Ascending aorta (tissue), 2 donors: Measurements from ENCODE around the gene SAP30L. TPM values are rescaled to one million over a fixed set of nuclear protein-coding genes. Genes with fewer than 3 reads are reported as not detected.

ENCODE experiments used
- DNase-seq, 2 donors: peaks; one replicate each; pipeline ENCODE4 v3.0.0-alpha.2; 2019; ENCODE audit warnings: low spot score in 2 of 2
- H3K27ac ChIP-seq, 2 donors: fragments of 200-600 bp; sonication (generic); one replicate each; pipeline ENCODE4 v1.5.1; 2016 to 2017; ENCODE audit warnings: mild to moderate bottlenecking in 1 of 2
- H3K27me3 ChIP-seq: fragments of 200-600 bp; sonication (generic); one replicate; pipeline ENCODE4 v1.5.1; 2017
- H3K36me3 ChIP-seq, 2 donors: fragments of 200-600 bp; sonication (generic); one replicate each; pipeline ENCODE4 v1.5.1; 2016
- H3K4me1 ChIP-seq, 2 donors: fragments of 200-600 bp; sonication (generic); one replicate each; pipeline ENCODE4 v1.5.1; 2016 to 2017; ENCODE audit warnings: mild to moderate bottlenecking in 1 of 2
- H3K4me3 ChIP-seq, 2 donors: fragments of 200-600 bp; sonication (generic); one replicate each; pipeline ENCODE4 v1.5.1; 2016 to 2017; ENCODE audit warnings: mild to moderate bottlenecking in 1 of 2
- H3K9me3 ChIP-seq, 2 donors: fragments of 200-600 bp; sonication (generic); one replicate each; pipeline ENCODE4 v1.5.1; 2016
- CTCF ChIP-seq, 3 experiments: fragments of 200-600 bp in 2 of 3; fragments of 450-650 bp in 1 of 3; sonication (generic) in 2 of 3; IDR thresholded peaks; one replicate each; pipeline ENCODE4 v1.5.1; 2016 to 2019; ENCODE audit warnings: antibody characterized with exemption in 3 of 3, mild to moderate bottlenecking in 1 of 3, moderate library complexity in 1 of 3
- intact Hi-C: fragments of 100-400 bp; cut with DNase I; formaldehyde crosslinking; loops from one replicate; pipeline ENCODE4 v1.15.1; 2023
- total RNA-seq: library from RNA; depleted of rRNA; stranded (reverse); fragments of >200 nt; gene quantifications from one replicate; pipeline ENCODE4 v1.1.0, GENCODE V29; 2016

Gene SAP30L
- total RNA-seq, 1 donor from 2014 or later = 36.5 TPM

DNA sequence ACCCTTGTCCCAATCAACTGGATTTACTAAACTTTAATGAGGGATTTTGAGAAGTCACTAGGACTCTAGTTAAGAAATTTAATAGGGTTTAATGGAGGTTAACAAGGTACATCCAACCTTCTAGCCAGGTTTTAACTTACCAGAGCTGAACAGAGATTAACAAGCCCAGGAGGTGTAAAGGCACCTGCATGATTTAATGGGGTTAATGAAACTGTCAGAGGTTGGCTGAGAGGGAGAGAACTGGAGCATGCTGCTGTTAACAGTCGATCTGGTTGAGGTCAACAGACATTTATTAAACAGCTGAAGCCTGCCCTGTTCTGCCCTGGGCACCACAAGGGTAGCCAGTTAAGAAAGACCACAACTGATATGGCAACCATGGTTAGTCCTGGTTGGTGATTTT, 18.6 kb downstream of the SAP30L start:
- no peak overlapping the region for H3K4me3 ChIP-seq
- H3K36me3 ChIP-seq = peaks cover 0 to 12% of the 10 kb centered on the region in 2 donors
- DNase-seq = no peak
- intact Hi-C loops = no loop called here
- H3K27me3 ChIP-seq = peaks cover 2% of the 10 kb centered on the region
- H3K4me1 ChIP-seq = no peaks in the 10 kb centered on the region
- no peaks in the 10 kb centered on the region for H3K9me3 ChIP-seq
- TF ChIP-seq CTCF (IDR thresholded peaks at IDR 0.05) = no peak
- no peak overlapping the region for H3K27ac ChIP-seq

GRCh38 chr5:154465169-154465568, 19.4 kb downstream of the SAP30L start:
- TF ChIP-seq CTCF (IDR thresholded peaks at IDR 0.05) = no peak
- no peak overlapping the region for H3K27ac ChIP-seq
- no peaks in the 10 kb centered on the region for H3K4me1 ChIP-seq
- H3K9me3 ChIP-seq = no peaks in the 10 kb centered on the region
- H3K36me3 ChIP-seq = peaks cover 0 to 4% of the 10 kb centered on the region in 2 donors
- no peak overlapping the region for H3K4me3 ChIP-seq
- intact Hi-C loops = no loop called here
- DNase-seq = no peak
- H3K27me3 ChIP-seq = peaks cover 2% of the 10 kb centered on the region

- H3K36me3 ChIP-seq = peaks cover 0 to 2% of the 10 kb centered on the region in 2 donors
- no peaks in the 10 kb centered on the region for H3K9me3 ChIP-seq
- TF ChIP-seq CTCF (IDR thresholded peaks at IDR 0.05) = no peak
- peaks cover 3% of the 10 kb centered on the region for H3K27me3 ChIP-seq
- no peak overlapping the region for H3K4me3 ChIP-seq
- no peak for DNase-seq
- H3K4me1 ChIP-seq = no peaks in the 10 kb centered on the region
- H3K27ac ChIP-seq = no peak overlapping the region
- intact Hi-C loops = loop anchor here (2.0 kb wide), 1 partner anchor 145 kb away; no protein-coding TSS in a partner anchor
Measured at GRCh38 chr5:154466147-154466546, 20.4 kb downstream of the SAP30L start.

DNA sequence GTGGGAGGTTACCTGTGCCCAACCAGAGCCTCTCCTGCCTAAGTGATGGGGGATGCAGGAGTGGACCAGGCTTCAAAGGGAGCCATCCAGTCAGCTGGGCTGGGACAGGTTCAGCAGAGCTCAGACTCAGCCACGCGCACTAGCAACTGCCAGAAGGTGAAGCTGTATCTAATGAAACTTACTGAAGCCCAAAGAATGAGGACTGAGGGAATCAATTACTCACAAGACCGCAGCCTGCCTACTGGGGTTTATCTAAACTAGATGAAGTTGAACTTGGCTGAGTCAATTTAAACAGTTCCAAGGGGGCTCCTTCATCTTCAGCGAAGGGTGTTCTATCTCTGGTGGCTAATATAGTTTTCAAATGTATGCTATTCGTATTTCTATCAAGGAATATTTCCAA, 20.9 kb downstream of the SAP30L start:
- Histone ChIP-seq H3K4me3 (no peak overlapping the region), H3K36me3 (no peaks in the 10 kb centered on the region), H3K27me3 (peaks cover 8% of the 10 kb centered on the region), H3K4me1 (no peaks in the 10 kb centered on the region), H3K9me3 (no peaks in the 10 kb centered on the region), H3K27ac (no peak overlapping the region)
- intact Hi-C loops = loop anchor here (2.0 kb wide), 1 partner anchor 144 kb away; no protein-coding TSS in a partner anchor
- no peak for TF ChIP-seq CTCF (IDR thresholded peaks at IDR 0.05)
- no peak for DNase-seq

DNA sequence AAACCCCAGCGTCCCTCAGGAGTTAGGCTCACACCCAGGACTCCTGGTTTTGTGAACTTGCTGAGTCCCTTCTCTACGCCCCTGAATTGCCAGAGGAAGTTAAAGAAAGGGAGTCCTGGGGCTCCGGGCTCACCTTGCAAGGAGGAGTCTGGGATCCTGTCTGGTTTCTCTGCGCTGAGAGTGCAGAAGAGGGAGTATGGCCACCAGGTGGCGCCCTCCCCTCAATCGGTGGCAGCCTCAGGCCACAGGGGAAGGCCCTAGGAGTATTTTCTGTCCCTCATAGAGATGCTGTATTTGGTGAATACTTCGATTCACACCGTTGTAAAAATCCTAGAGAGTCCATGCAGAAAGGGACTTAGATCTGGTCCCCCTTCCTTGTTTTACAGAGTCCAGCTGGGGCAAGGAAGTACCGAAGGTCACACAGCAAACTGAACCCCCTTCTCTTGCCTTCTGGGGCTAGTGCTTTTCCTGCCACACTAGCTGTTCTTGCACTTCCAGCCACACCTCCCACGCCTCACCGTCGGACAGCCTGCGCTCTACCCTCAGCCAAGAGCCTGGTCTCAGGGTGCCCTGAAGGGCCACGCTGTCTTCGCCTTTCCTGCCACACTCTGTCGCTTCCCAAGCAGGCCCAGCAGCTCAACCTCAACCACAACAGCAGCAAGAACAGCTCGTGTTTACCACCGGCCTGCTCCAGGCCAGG, 22.0 kb downstream of the SAP30L start:
- TF ChIP-seq CTCF (IDR thresholded peaks at IDR 0.05) = peak; percentile 56 to 88 (median 88)

More for the DNA sequence above, 22.0 kb downstream of the SAP30L start:
- peak in 1 of 2 donors; percentile 80 for DNase-seq
- intact Hi-C loops = loop anchor here (2.0 kb wide), 1 partner anchor 143 kb away; no protein-coding TSS in a partner anchor
- H3K4me3 ChIP-seq = no peak overlapping the region
- H3K9me3 ChIP-seq = no peaks in the 10 kb centered on the region
- no peaks in the 10 kb centered on the region for H3K36me3 ChIP-seq
- no peaks in the 10 kb centered on the region for H3K4me1 ChIP-seq
- H3K27ac ChIP-seq = no peak overlapping the region
- peaks cover 15% of the 10 kb centered on the region for H3K27me3 ChIP-seq
